ENCODE results near the gene ERBB4. TPM values are rescaled to one million over a fixed set of nuclear protein-coding genes. Genes with fewer than 3 reads are reported as not detected.

The ERBB4 gene
- total and polyA plus RNA-seq, 2 of the 8 experiments (the other 6 are each of a cell fraction or from before 2014, with no cell fraction given): 0.34 to 1.3 TPM

GRCh38 chr2:211376410-211376809, 1162.2 kb downstream of the ERBB4 start:
- no peak overlapping the region for H2AFZ ChIP-seq (ENCODE audit: low read length)
- H3K9ac ChIP-seq (replicated peaks in 1 of 4; ENCODE audit: extremely low read depth in 1 of 4, low read depth in 3 of 4, low read length in 3 of 4): no peak overlapping the region
- TF ChIP-seq SIX5 (IDR thresholded peaks at IDR 0.05; ENCODE audit: low read depth, low read length) (no peak), CHD7 (IDR thresholded peaks at IDR 0.05; ENCODE audit: insufficient replicate concordance, low read length) (no peak)

More at GRCh38 chr2:211376410-211376809, 1162.2 kb downstream of the ERBB4 start:
- Histone ChIP-seq H2AK5ac (ENCODE audit: low read depth, low read length) (no peak overlapping the region), H3K56ac (replicated peaks; ENCODE audit: insufficient read length, low read depth, low read length) (no peak overlapping the region), H3K4me2 (ENCODE audit: insufficient read depth in 1 of 2, low read depth in 2 of 2, low read length in 2 of 2) (no peak overlapping the region), H3K4me3 (ENCODE audit: extremely low read depth in 1 of 4, insufficient read depth in 2 of 4, low read depth in 3 of 4, low read length in 4 of 4) (no peak overlapping the region), H4K20me1 (replicated peaks in 1 of 2; ENCODE audit: control insufficient read depth in 1 of 2, insufficient read depth in 2 of 2, low read length in 2 of 2) (no peaks in the 10 kb centered on the region), H3K4me1 (replicated peaks in 1 of 4; ENCODE audit: control insufficient read depth in 3 of 4, insufficient read depth in 4 of 4, low read length in 3 of 4) (no peaks in the 10 kb centered on the region), H4K8ac (ENCODE audit: extremely low read depth, insufficient read depth, low read length) (no peak overlapping the region), H2BK5ac (ENCODE audit: low read depth, low read length) (no peak overlapping the region), H3K27me3 (replicated peaks in 1 of 4; ENCODE audit: control insufficient read depth in 3 of 4, extremely low read depth in 1 of 4, insufficient read depth in 3 of 4, low read length in 3 of 4) (no peaks in the 10 kb centered on the region), H2BK15ac (ENCODE audit: low read length) (no peak overlapping the region), H2BK120ac (replicated peaks; ENCODE audit: low read depth, low read length) (no peak overlapping the region), H3K23ac (ENCODE audit: insufficient read length) (no peak overlapping the region), H3K4ac (replicated peaks; ENCODE audit: insufficient read length, low read depth, low read length) (no peak overlapping the region), H4K91ac (replicated peaks; ENCODE audit: insufficient read length, low read length) (no peak overlapping the region), H2BK20ac (ENCODE audit: low read length) (no peak overlapping the region), H3K79me2 (ENCODE audit: control insufficient read depth in 1 of 2, insufficient read depth in 2 of 2, low read length in 2 of 2) (no peaks in the 10 kb centered on the region), H3K9me3 (ENCODE audit: insufficient read depth in 2 of 2, low read depth in 1 of 2, low read length in 1 of 2) (no peaks in the 10 kb centered on the region), H2BK12ac (ENCODE audit: low read depth, low read length) (no peak overlapping the region), H3K23me2 (ENCODE audit: low read depth, low read length) (no peaks in the 10 kb centered on the region), H3K36me3 (ENCODE audit: control insufficient read depth in 2 of 4, insufficient read depth in 4 of 4, low read length in 3 of 4) (no peaks in the 10 kb centered on the region), H3K79me1 (ENCODE audit: low read depth, low read length) (no peaks in the 10 kb centered on the region), H3K27ac (ENCODE audit: low read depth, low read length) (no peak overlapping the region), H3K14ac (ENCODE audit: insufficient read length) (no peak overlapping the region), H4K5ac (ENCODE audit: insufficient read length, low read depth, low read length) (no peak overlapping the region), H3K18ac (ENCODE audit: extremely low read depth, low read length) (no peak overlapping the region)
- ChIA-PET CTCF (ENCODE audit: partially characterized antibody) (interaction anchor here (0.7 kb wide), 1 partner anchor 79 kb away, joined by 3 read pairs; no protein-coding TSS in a partner anchor), POLR2A (ENCODE audit: partially characterized antibody) (no interaction called here)
- no peak for FAIRE-seq
- no peak for DNase-seq (ENCODE audit: low read depth in 1 of 2, low spot score in 2 of 2)
